Sigmoid colon (tissue), 7 donors: Measurements from ENCODE around the gene SLC9A1. TPM values are rescaled to one million over a fixed set of nuclear protein-coding genes. Genes with fewer than 3 reads are reported as not detected.
A peak's percentile ranks its signal among the peaks of the same experiment; 100 is the strongest.

Source experiments
- DNase-seq: peaks from one replicate; pipeline ENCODE4 v3.0.0-alpha.2; 2019
- H3K27ac ChIP-seq, 4 donors: fragments of 200-600 bp; sonication (generic); one replicate each; pipeline ENCODE4 v1.5.1; 2016 to 2019; ENCODE audit warnings: mild to moderate bottlenecking in 1 of 4
- H3K27me3 ChIP-seq, 3 donors: fragments of 200-600 bp; sonication (generic); one replicate each; pipeline ENCODE4 v1.5.1; 2019; ENCODE audit warnings: mild to moderate bottlenecking in 1 of 3
- H3K36me3 ChIP-seq, 4 donors: fragments of 200-600 bp; sonication (generic); one replicate each; pipeline ENCODE4 v1.5.1; 2016 to 2019
- H3K4me1 ChIP-seq, 4 donors: fragments of 200-600 bp; sonication (generic); one replicate each; pipeline ENCODE4 v1.5.1; 2017 to 2019
- H3K4me3 ChIP-seq, 4 donors: fragments of 200-600 bp; sonication (generic); one replicate each; pipeline ENCODE4 v1.5.1; 2017 to 2019; ENCODE audit warnings: mild to moderate bottlenecking in 2 of 4, moderate library complexity in 1 of 4
- H3K9me3 ChIP-seq, 4 donors: fragments of 200-600 bp in 3 of 4; sonication (generic) in 3 of 4; one replicate each; pipeline versions ENCODE4 v1.5.1 to v1.6.1; 2013 to 2019
- CTCF ChIP-seq, 4 experiments: fragments of 450-650 bp in 3 of 4; fragments of 200-600 bp in 1 of 4; IDR thresholded peaks; one replicate each; pipeline ENCODE4 v1.5.1; 2016 to 2019; ENCODE audit warnings: antibody characterized with exemption in 4 of 4, mild to moderate bottlenecking in 3 of 4, moderate library complexity in 2 of 4
- EP300 ChIP-seq, 4 donors: sonication (generic); formaldehyde crosslinking; IDR thresholded peaks; one replicate each; pipeline ENCODE4 v1.6.1; 2017; ENCODE audit warnings: antibody characterized with exemption in 4 of 4
- POLR2A ChIP-seq, 2 donors: fragments of 450-650 bp; IDR thresholded peaks; one replicate each; pipeline ENCODE4 v1.6.1; 2016; ENCODE audit warnings: antibody characterized with exemption in 2 of 2, mild to moderate bottlenecking in 2 of 2, moderate library complexity in 2 of 2
- POLR2AphosphoS5 ChIP-seq, 4 donors: sonication (generic); formaldehyde crosslinking; IDR thresholded peaks; one replicate each; pipeline ENCODE4 v1.6.1; 2017; ENCODE audit warnings: antibody characterized with exemption in 4 of 4
- WGBS, 2 donors: extraction: QIAGEN DNeasy Blood & Tissue Kit; methylation state at CpG; one replicate each; pipeline ENCODE4 v1.1.7; 2013; 5-methylcytosine and 5-hydroxymethylcytosine counted together
- intact Hi-C: fragments of 100-400 bp; cut with DNase I; formaldehyde crosslinking; loops from one replicate; pipeline ENCODE4 v1.15.1; 2023
- polyA plus RNA-seq, 3 donors: library from polyadenylated mRNA; stranded (reverse); fragments of 200-250 nt; gene quantifications; one replicate each; pipeline ENCODE4 v1.2.3, GENCODE V29; 2013
- total RNA-seq, 4 donors: library from RNA; depleted of rRNA; stranded (reverse); fragments of >200 nt; gene quantifications; one replicate each; pipeline ENCODE4 v1.1.0, GENCODE V29; 2016
- donor health status: healthy with polysubstance abuse.
- donor health status: Bipolar disorder and iron deficiency.
- donor health status: healthy.

The SLC9A1 gene
- 10 to 100 TPM; 11.4 to 25.2 (median 13.3) TPM for total RNA-seq
- 10 to 100 TPM in 2 of 3 donors, 1 to 10 TPM in 1; 6.0 to 64.4 (median 10.6) TPM for polyA plus RNA-seq

- peak within 1 kb of the TSS; percentile 48 to 90 (median 83) for H3K4me3 ChIP-seq
- H3K4me1 ChIP-seq, result peaks cover 0 to 51% (median 44%) of the 10 kb centered on the region in 4 donors
- no peaks in the 10 kb centered on the region for H3K9me3 ChIP-seq
- intact Hi-C loops, result loop anchor here (1.0 to 10.0 kb wide), 5 partner anchors 35 to 156 kb away; partner anchors contain the start of gene WDTC1
- H3K36me3 ChIP-seq, result no peaks in the 10 kb centered on the region
- H3K27ac ChIP-seq, result peak within 1 kb of the TSS; percentile 79 to 96 (median 94)
- peak; percentile 98 for DNase-seq
- no peaks in the 10 kb centered on the region for H3K27me3 ChIP-seq
- TF ChIP-seq EP300 (IDR thresholded peaks at IDR 0.05), result peak in 1 of 4 donors; percentile 38
- TF ChIP-seq CTCF (IDR thresholded peaks at IDR 0.05), result peak; percentile 51 to 73 (median 66)
- peak; percentile 91 to 94 for TF ChIP-seq POLR2A (IDR thresholded peaks at IDR 0.05)
- TF ChIP-seq POLR2AphosphoS5 (IDR thresholded peaks at IDR 0.05), result peak; percentile 99 to 100 (median 99)
- WGBS, 2 donors, result 1 to 4% methylated on average over 40 of the region's 40 CpGs
These were observed at the start of gene SLC9A1 for GRCh38 chr1:27154991-27155781. Gene SLC9A1 (minus strand): TSS chr1:27155125. CDS start chr1:27154334, 791 bp downstream.

- no peak for DNase-seq
- H3K27me3 ChIP-seq, result no peaks in the 10 kb centered on the region
- intact Hi-C loops, result no loop called here
- H3K4me1 ChIP-seq, result no peaks in the 10 kb centered on the region
- no peak overlapping the region for H3K4me3 ChIP-seq
- H3K27ac ChIP-seq, result no peak overlapping the region
- TF ChIP-seq POLR2A (IDR thresholded peaks at IDR 0.05) (no peak), EP300 (IDR thresholded peaks at IDR 0.05) (no peak), CTCF (IDR thresholded peaks at IDR 0.05) (no peak), POLR2AphosphoS5 (IDR thresholded peaks at IDR 0.05) (no peak)
- no peaks in the 10 kb centered on the region for H3K9me3 ChIP-seq
- no peaks in the 10 kb centered on the region for H3K36me3 ChIP-seq
- WGBS, 2 donors, result 96 to 100% methylated on average over 1 of the region's 1 CpG
These were observed 49.0 kb upstream of the SLC9A1 start for GRCh38 chr1:27203946-27204345.

GRCh38 chr1:27201295-27201694 is 46.4 kb upstream of the SLC9A1 start:
- H3K9me3 ChIP-seq, result no peaks in the 10 kb centered on the region
- H3K4me1 ChIP-seq, result no peaks in the 10 kb centered on the region
- TF ChIP-seq POLR2AphosphoS5 (IDR thresholded peaks at IDR 0.05) (no peak), CTCF (IDR thresholded peaks at IDR 0.05) (no peak), EP300 (IDR thresholded peaks at IDR 0.05) (no peak), POLR2A (IDR thresholded peaks at IDR 0.05) (no peak)
- no peak overlapping the region for H3K27ac ChIP-seq
- WGBS, 2 donors, result 95 to 96% methylated on average over 24 of the region's 24 CpGs
- DNase-seq, result no peak
- intact Hi-C loops, result no loop called here
- H3K27me3 ChIP-seq, result no peaks in the 10 kb centered on the region
- no peak overlapping the region for H3K4me3 ChIP-seq
- H3K36me3 ChIP-seq, result no peaks in the 10 kb centered on the region

- intact Hi-C loops, result no loop called here
- 95 to 99% methylated on average over 1 of the region's 1 CpG for WGBS, 2 donors
These were observed 38.3 kb upstream of the SLC9A1 start for GRCh38 chr1:27193194-27193593.

More at GRCh38 chr1:27193194-27193593, 38.3 kb upstream of the SLC9A1 start:
- Histone ChIP-seq H3K4me1 (no peaks in the 10 kb centered on the region), H3K36me3 (no peaks in the 10 kb centered on the region), H3K27ac (no peak overlapping the region), H3K9me3 (no peaks in the 10 kb centered on the region), H3K27me3 (no peaks in the 10 kb centered on the region), H3K4me3 (no peak overlapping the region)
- no peak for DNase-seq
- TF ChIP-seq CTCF (IDR thresholded peaks at IDR 0.05) (no peak), POLR2AphosphoS5 (IDR thresholded peaks at IDR 0.05) (no peak), EP300 (IDR thresholded peaks at IDR 0.05) (no peak), POLR2A (IDR thresholded peaks at IDR 0.05) (no peak)
